Kidney capillary endothelial cell (primary cell): ENCODE results near the gene WDR43.
"Not testable (repeated sequence)": the region's sequence is repeated elsewhere in the genome, so short reads cannot be mapped to it uniquely, and the experiment has no call there.

ENCODE experiments used
- DNase-seq: peaks from one replicate; pipeline ENCODE4 v3.0.0-alpha.2; 2018; ENCODE audit warnings: low spot score

The WDR43 gene

GRCh38 chr2:28970464-28971160, 76.1 kb downstream of the WDR43 start:
- no peak for DNase-seq

- no peak for DNase-seq
Measured at GRCh38 chr2:28972778-28973335, 78.4 kb downstream of the WDR43 start.

GRCh38 chr2:28974252-28974651, 79.8 kb downstream of the WDR43 start:
- DNase-seq = no peak

GRCh38 chr2:28975671-28976070, 81.2 kb downstream of the WDR43 start:
- no peak for DNase-seq

GRCh38 chr2:28976584-28976983, 82.1 kb downstream of the WDR43 start:
- DNase-seq = no peak

- DNase-seq = no peak
Measured at GRCh38 chr2:28977176-28977875, 82.9 kb downstream of the WDR43 start.

- DNase-seq = not testable (repeated sequence)
Measured at GRCh38 chr2:28978001-28978400, 83.5 kb downstream of the WDR43 start.

- no peak for DNase-seq
Measured at GRCh38 chr2:28978606-28979005, 84.1 kb downstream of the WDR43 start.

- no peak for DNase-seq
Measured at GRCh38 chr2:28979041-28979440, 84.6 kb downstream of the WDR43 start.

GRCh38 chr2:28979576-28980366, 85.3 kb downstream of the WDR43 start:
- DNase-seq = no peak

GRCh38 chr2:28980368-28981015, 86.0 kb downstream of the WDR43 start:
- no peak for DNase-seq

GRCh38 chr2:28981016-28981441, 86.6 kb downstream of the WDR43 start, which contains the start of gene TOGARAM2:
Gene TOGARAM2, plus strand, starts transcription at chr2:28981298. Its CDS starts 13,537 bp downstream, at chr2:28994835.
- DNase-seq = no peak

GRCh38 chr2:28981620-28982376, 87.3 kb downstream of the WDR43 start:
- no peak for DNase-seq

GRCh38 chr2:28982381-28982950, 88.0 kb downstream of the WDR43 start:
- no peak for DNase-seq

GRCh38 chr2:28986429-28986828, 92.0 kb downstream of the WDR43 start:
- DNase-seq = no peak

GRCh38 chr2:28989973-28990372, 95.5 kb downstream of the WDR43 start:
- no peak for DNase-seq

- DNase-seq = no peak
Measured at GRCh38 chr2:28990445-28990844, 96.0 kb downstream of the WDR43 start.

- no peak for DNase-seq
Measured at GRCh38 chr2:28991021-28991420, 96.6 kb downstream of the WDR43 start.

- no peak for DNase-seq
Measured at GRCh38 chr2:28991460-28991859, 97.0 kb downstream of the WDR43 start.

- DNase-seq = no peak
Measured at GRCh38 chr2:28993206-28993960, 98.9 kb downstream of the WDR43 start.
